HG02763 (cell line): ENCODE data around the gene FAAP100.

ENCODE experiments used
- ATAC-seq: cut with Tn5 transposase; IDR thresholded peaks from one replicate; pipeline ENCODE4 v1.9.1; 2021; ENCODE audit warnings: mild to moderate bottlenecking, moderate library complexity; ENCODE audit not compliant: unreplicated experiment

The FAAP100 gene

GRCh38 chr17:81492202-81492601, 60.0 kb downstream of the FAAP100 start:
- no peak for ATAC-seq

GRCh38 chr17:81491761-81492160, 60.4 kb downstream of the FAAP100 start:
- ATAC-seq, result no peak

GRCh38 chr17:81491181-81491581, 61.0 kb downstream of the FAAP100 start:
- ATAC-seq, result no peak

GRCh38 chr17:81489998-81490992, 61.9 kb downstream of the FAAP100 start:
- ATAC-seq, result no peak
